HG03520 (cell line): ENCODE data around the gene LAMA2.
"Not testable (repeated sequence)": the region's sequence is repeated elsewhere in the genome, so short reads cannot be mapped to it uniquely, and the experiment has no call there.

Experiments
- ATAC-seq: cut with Tn5 transposase; IDR thresholded peaks from one replicate; pipeline ENCODE4 v1.9.1; 2021; ENCODE audit warnings: mild to moderate bottlenecking, moderate library complexity; ENCODE audit not compliant: unreplicated experiment

Gene LAMA2

DNA sequence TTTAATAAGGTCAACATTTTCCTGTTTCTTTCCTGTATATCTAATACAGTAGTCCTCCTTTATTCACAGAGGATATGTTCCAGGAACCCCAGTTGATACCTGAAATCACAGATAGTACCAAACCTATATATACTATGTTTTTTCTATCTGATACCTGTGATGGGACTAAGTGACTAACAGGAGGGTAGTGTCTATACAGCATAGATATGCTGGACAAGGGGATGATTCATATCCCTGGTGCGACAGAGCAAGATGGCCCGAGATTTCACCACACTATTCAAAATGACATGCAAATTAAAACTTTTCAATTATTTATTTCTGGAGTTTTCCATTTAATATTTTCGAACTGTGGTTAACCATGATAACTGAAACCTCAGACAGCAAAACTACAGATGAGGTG, 281.1 kb downstream of the LAMA2 start:
- no peak for ATAC-seq

DNA sequence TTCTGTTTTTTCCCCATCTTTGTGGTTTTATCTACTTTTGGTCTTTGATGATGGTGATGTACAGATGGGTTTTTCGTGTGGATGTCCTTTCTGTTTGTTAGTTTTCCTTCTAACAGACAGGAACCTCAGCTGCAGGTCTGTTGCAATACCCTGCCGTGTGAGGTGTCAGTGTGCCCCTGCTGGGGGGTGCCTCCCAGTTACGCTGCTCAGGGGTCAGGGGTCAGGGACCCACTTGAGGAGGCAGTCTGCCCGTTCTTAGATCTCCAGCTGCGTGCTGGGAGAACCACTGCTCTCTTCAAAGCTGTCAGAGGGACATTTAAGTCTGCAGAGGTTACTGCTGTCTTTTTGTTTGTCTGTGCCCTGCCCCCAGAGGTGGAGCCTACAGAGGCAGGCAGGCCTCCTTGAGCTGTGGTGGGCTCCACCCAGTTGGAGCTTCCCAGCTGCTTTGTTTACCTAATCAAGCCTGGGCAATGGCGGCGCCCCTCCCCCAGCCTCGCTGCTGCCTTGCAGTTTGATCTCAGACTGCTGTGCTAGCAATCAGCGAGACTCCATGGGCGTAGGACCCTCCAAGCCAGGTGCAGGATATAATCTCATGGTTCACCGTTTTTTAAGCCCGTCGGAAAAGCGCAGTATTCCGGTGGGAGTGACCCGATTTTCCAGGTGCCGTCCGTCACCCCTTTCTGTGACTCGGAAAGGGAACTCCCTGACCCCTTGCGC, 289.5 kb downstream of the LAMA2 start:
- ATAC-seq = not testable (repeated sequence)

DNA sequence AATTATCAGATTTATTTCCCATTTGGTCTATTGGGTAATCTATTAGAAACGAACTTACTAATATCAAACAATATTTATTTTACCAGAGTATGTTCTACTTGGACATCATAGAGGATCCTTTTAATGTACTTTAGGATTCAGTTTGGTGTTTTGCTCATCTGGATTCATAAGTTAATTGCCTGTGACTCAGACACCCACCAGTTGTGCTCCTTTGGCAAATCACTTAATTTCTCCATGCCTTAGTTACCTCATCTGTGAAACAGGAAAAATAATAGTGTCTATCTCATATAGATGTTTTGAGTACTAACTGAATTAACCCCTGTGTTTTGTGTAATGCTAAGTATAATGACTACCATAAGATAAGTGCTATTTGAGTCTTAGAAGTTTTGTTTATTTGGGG, 292.1 kb downstream of the LAMA2 start:
- no peak for ATAC-seq

DNA sequence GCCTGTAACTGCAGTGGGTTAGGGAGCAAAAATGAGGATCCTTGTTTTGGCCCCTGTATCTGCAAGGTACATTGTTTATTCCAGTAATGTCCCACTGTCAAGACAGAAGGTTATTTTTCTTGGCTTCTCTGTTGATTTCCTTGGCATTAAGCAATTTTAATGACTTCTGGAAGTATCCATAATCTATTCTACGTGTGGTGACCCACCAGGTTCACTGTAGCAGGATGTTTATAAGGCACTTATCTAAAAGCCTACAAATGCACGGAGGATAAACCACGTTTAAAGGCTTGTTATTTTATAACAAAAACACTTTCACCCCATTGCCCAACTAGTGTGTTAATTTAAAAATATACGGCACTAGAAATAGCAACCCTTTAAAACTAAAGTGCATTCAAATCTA, 294.9 kb downstream of the LAMA2 start:
- no peak for ATAC-seq

DNA sequence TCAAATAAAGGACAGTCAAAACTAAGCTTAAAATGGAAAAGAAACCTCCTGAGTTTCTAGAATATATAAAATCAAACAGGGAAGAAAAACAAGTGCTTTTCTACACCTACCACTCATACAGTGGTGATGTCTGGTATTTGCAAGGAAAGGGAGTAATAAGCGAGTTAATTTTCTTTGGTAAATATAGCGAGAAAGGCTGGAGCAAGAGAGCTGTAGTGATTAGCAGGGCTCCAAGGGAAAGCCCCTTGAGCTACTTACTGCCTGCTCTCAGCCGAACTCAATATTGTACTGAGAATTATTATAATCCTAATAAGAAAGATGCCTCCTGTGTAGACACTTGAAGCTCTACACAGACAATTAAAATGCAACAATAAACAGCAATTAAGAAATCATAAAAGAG, 296.3 kb downstream of the LAMA2 start:
- ATAC-seq = no peak

DNA sequence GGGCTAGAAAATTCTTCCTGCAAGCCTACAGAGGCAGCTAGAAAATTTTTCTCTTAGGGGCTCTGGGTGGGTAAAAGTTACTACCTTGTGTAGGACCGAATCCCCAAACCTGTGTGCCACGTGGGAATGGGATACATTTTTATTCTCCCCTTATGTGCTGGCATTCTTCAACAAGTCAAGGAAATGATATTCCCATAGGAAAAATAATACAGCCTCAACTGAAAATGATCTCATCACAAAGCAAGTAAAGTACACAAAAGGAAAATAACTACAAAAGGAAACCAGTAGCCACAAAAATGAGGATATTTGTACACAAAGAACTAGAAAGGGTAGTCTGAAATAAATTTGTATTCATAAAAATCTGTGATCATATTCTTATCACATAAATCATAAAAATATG, 298.1 kb downstream of the LAMA2 start:
- ATAC-seq = no peak

DNA sequence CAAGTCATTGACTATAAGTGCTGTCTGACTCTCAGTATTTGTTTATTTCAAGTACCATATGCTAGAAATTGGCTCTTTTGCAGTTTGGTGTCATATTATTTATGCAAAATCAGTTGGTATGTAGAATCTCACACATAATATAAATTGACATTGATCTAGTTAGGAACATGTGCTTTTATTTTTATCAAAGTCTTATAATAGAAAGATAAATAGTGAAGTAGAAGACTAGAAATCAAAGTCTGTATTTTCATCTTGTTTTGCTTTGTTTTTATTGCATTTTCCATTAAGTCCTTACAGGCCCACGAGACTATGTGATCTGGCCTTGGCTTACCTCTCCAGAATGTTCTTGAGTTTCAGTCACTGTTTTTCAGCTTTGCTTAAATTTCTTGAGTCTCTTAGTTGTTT, 300.3 kb downstream of the LAMA2 start:
- no peak for ATAC-seq

DNA sequence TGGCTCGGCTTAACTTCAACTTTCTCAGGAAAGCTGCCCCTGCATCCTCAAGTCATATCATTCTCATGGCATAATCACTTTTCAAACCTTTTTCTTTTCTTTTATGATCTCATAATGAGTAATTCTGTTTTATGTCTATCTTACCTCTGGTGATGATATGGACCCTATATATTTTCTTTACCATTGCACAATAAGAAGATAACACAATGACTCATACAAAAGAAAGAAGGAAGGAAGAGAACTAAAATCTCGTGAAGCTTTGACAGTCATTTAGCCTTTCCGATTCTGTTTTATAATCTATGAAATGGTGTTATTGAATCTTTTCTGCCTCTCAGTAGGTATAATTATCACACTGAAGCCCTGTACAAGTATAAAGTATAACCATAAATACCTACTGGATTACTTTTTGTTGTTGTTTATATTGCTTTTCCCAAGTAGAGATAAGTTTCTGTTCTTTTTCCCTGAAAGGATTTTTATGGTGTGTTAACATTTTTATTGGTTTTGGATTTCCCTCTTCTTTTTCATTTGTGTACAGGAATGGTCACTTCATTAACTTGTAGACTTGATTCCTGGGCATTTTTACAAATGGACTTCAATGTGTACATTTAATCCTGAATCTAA, 300.9 kb downstream of the LAMA2 start:
- no peak for ATAC-seq

DNA sequence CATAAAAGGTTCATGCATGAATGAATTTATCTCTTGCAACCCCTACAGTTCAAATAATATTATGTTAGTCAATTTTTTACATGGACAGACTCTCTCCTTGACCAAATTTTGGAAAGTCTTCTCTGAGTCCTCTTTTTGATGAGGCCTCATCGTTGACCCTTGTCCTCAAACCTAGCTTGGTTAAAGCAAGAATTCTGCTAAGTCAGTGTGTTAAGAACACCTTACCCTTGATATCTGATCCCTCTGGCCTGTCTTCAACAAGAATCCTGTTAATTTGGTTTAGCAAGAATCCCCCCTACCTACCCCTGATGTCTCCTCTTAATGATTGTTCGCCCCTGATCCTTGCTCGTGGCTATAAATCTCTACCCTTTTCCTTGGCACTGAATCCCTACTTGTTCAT, 301.4 kb downstream of the LAMA2 start:
- ATAC-seq = no peak

DNA sequence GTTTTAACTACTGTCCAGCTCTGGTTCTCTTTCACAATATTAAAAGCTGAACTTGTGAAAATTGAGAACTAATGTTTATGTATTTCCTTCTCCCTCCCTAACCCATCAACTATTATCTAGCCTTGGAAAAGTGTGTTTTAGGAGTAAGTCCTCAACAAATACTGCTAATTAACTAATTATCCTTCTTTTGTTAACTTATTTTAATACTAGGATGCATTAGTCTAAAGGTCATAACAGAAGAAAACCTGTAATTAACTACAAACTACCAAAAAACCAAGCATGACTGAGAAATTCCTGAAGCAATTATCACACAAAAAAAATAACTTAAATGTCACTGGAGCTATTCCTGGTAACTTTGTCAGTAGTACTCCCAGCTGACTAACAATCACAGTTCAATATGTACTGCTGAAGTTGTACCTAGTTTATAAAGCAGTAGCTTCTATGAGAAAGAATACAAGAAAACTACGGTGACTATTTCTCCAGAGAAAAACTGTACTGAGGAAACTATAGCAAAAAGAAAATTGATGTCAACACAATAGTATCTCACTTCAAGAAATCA, 301.9 kb downstream of the LAMA2 start:
- ATAC-seq = no peak

DNA sequence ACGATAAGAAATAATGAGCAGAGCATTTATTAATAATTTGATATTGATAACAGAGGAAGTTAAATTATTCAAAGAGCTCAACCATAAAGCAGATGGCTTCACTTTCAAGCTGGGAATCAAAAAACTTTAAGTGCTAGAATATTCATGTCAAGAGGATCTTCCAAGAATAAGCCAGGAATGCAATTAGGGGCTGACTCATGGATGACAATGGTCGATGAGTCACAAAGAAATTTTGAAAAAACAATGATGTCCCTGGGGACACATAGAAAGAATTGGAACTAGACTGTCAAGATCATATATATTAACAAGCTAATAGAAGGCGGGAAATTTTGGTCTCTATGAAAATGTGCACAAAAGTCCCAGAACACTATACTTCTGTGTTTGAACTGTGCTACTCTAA, 304.1 kb downstream of the LAMA2 start:
- ATAC-seq = no peak

DNA sequence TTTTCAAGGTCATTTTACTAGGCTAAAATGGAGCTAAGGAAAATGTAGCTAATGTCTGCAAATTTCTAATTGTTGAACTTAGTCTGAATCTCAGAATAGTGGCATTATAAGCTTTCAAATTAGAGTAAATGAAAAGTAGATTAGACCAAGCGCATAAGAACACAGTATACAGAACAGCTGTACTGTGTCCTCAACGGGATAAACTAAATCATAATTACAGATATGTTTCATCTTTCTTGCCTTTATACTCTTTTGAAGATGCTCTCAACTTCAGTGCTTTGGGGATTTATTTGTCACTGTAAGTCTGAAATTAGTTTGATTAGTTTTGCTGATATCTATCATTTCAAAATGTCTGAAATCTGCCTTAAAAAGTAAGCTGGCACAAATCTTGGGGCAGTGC, 305.4 kb downstream of the LAMA2 start:
- ATAC-seq = no peak

DNA sequence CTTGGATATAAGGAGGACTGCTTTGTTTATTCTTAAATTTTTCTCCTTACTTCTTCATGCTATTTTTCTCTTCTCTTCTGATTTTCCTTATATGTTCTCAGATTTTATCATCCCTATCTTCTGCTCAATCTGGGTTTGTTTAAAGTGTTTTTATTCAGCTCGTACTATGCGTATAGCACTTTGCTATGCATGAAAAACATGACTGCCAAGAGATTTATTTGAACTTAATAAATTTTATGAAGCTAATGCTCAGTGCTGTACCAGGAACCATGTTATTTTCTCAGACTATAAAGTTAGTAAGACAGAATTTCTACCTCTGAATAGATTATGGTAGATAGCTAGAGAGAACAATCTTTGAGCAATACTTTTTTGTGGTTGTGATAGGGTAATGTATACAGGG, 305.9 kb downstream of the LAMA2 start:
- no peak for ATAC-seq

DNA sequence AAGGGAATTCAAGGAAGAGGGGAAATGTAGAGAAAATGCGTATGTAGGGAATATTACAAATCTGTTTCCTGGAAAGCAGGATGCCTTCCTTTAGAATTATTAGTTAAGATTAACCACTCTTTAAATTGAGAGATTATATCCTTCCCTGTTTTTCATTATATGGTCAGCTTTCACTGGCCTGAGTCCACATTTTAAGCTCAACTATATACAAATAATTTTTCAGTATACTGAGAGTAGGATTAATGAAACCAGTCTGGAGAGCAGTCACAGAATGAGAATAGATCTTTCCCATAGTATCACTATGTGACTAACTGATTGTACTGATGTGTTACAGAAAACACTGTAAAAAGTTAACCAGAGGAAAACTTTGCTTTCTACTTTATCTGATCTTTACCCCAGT, 306.3 kb downstream of the LAMA2 start:
- no peak for ATAC-seq

DNA sequence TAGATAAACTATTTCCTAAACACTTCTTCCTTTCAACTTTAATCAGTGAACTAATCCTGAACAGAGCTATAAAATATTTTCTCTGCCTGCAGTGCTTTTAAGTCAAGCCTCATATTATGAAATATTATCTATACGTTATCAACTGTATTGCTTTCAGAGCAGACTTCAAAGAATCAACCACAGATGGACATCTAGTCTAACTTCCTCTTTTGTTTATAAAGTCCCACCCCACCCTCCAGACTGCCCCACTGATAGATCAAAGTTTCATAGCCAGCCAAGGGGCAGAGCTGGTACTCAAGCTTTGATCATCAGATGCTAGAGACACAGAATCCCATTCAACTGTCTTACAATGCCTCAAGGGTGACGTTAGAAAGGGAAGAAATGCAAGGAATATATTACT, 308.3 kb downstream of the LAMA2 start:
- ATAC-seq = no peak

DNA sequence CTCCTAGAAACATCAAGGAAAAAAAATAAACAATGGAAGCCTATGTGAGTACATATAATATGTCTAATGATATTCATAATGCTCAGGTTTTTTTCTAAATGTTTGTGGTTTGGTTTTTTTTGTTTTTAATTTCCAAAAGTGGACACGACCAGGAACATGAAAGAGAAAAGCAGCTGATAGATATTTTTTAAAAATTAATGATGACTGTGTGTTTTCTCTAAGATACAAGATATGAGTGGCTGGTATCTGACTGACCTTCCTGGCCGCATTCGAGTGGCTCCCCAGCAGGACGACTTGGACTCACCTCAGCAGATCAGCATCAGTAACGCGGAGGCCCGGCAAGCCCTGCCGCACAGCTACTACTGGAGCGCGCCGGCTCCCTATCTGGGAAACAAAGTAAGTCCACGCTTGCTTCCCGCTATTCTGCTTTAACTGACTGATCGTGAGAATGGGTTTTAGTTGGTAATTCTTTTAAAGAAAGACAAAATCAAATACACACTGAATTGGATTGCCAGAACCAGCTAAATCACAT, 309.6 kb downstream of the LAMA2 start:
- no peak for ATAC-seq

DNA sequence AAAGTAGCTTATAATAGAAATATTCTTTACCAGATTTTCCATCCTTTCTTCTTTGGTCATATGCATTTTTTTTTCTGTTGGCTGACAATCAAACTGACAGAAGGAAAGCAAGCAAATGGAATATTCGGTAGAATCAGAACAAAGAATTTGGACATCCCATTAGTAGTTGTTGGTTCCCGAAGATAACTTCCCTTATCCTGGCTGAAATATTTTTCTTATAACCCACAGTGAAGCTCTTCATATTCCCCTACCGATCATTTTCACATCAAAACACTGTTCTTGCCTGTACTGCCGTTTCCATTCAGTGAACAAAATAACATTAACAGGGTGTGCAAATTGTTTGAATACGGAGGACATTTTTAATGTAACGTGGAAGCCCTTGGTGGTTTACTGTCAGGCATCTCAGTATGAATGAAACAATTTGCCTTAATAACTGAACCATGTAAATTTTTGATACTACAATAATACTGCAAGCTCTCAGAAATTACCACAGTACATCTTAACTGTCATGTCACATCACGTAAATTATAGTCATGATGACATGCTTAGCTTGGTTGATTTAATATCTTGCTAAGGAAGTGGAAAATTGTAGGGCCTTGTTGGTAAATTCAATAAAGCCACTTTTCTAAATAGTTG, 311.5 kb downstream of the LAMA2 start:
- ATAC-seq = no peak

DNA sequence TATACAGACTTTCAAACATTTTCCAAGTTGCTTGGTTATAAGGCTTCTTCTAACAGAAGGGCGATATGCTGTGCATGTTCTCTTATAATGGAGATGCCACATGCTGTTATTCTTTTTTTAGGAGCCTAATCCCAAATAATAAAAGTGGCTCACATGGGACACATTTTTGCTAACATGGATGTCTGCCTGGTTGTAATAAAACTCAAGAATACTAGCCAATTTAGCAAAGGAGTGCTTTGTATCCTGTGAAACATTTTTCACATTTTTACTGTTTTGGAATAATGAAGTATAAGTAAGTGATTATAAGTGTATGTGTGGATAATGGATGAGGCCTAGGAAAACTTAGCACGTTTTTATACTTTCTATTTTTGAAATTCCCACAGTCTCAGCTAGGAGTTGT, 312.2 kb downstream of the LAMA2 start:
- ATAC-seq = no peak

DNA sequence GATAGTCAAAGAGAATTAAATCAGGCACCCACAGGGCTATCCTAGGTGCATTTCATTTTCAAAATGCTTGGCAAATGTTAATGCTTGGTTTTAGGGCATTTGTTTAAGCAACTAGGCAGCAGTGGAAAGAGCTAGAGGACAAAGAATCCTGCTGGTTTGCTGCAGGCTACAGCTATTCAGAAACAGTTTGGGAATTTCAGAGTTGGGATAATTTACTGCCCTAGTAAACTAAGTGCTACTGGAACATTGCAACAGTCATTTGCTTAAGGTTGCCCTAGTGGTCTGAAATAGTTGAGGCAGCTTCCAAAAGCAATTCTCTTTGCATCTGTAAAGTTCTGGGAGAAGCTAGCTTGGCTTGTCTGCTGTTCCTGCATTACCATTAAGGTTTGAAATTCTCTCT, 312.7 kb downstream of the LAMA2 start:
- no peak for ATAC-seq

DNA sequence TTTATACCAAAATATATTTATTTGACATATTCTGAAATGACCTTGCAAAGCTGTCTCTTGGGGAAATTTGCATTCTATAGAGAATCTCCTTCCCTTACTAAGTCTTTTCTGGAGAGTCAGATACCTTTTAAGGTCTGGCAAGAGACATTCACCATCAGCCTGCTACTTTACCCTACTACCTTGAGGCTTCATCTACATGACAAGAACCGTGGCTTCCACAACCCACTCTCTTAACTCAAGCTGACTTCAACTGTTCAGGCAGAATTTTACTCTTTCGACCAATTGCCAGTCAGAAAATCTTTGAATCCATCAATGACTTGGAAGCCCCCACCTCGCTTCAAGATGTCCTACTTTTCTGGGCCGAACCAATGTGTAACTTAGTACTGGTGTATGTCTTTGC, 314.2 kb downstream of the LAMA2 start:
- no peak for ATAC-seq

DNA sequence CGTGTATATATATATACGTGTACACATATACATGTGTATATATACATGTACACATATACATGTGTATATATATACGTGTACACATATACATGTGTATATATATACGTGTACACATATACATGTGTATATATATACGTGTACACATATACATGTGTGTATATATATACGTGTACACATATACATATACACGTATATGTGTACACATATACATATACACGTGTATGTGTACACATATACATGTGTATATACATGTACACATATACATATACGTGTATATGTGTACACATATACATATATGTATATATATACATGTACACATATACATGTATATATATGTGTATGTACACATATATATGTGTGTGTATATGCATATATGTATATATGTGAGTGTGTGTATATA, 317.2 kb downstream of the LAMA2 start:
- no peak for ATAC-seq
